DMS 273 treated with DMSO at 0.1 percent for 48 hours (cell line): Measurements from ENCODE around the gene ABCA1.
"Not testable (repeated sequence)": the region's sequence is repeated elsewhere in the genome, so short reads cannot be mapped to it uniquely, and the experiment has no call there.

Source experiments
- DNase-seq: peaks from one replicate; lab custom pipeline; 2025; lab: John Stamatoyannopoulos, UW

Gene ABCA1

GRCh38 chr9:104927912-104928740, at the start of gene ABCA1:
TSS of gene ABCA1 (minus strand) at chr9:104928155. CDS start at chr9:104903679, 24,476 bp downstream.
- DNase-seq: peak; percentile 23

DNA sequence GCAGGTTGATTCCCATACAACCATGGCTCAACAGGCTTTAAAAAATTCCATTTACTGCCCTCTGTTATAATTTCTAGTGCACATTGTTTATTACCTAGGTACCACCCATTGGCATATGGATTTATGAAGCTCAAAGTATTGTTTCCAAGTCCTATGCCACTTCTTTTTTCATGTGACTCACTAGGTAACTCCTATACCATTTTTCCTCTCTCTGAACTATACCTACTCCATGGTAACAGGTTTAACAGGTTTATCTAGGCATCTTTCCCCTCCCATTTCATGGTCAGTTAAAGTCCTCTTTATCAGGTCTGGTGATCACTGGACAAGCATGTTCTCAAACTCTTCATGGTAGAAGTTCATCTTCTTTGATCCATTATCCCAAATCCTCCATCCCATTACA, 49.6 kb upstream of the ABCA1 start:
- DNase-seq: no peak

DNA sequence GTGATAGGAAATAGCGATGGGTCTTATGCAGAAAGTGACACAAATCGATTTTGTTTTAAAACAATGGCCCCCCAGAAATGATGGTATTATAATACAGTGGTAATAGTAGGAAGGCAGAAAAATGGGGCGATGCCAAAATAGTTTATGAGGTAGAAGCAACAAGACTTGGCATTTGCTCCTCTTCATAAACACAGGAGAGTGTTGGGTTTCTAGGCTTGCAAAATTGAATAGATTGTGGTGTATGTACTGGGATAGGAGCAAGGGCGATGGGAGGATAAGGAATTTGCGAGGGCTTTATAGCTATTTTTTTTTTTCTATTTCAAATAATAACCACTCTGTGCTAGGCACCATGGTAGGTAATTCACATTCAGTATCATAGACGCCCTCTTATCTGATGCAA, 49.2 kb upstream of the ABCA1 start:
- no peak for DNase-seq

DNA sequence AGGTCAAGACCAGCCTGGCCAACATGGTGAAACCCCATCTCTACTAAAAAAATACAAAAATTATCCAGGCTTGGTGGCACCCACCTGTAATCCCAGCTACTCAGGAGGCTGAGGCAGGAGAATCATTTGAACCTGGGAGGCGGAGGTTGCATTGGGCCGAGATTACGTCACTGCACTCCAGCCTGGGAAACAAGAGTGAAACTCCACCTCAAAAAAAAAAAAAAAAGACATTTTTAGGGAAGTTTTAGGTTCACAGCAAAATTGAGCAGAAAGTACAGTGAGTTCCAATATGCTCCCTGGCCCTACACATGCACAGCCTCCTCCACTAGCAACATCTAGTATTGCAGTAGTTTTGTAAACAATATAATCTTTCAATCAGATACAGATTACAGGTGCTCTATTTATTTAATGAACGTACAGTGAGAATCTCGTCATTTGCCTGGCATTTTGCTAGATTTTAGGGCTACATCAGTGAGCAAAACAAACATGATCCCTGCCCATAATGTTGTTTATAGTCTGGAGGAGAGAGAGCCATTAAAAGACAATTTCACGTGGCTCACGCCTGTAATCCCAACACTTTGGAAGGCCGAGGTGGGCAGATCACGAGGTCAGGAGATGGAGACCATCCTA, 48.1 kb upstream of the ABCA1 start:
- DNase-seq: not testable (repeated sequence)

- DNase-seq: no peak
Measured at GRCh38 chr9:104974053-104974962, 46.4 kb upstream of the ABCA1 start.

DNA sequence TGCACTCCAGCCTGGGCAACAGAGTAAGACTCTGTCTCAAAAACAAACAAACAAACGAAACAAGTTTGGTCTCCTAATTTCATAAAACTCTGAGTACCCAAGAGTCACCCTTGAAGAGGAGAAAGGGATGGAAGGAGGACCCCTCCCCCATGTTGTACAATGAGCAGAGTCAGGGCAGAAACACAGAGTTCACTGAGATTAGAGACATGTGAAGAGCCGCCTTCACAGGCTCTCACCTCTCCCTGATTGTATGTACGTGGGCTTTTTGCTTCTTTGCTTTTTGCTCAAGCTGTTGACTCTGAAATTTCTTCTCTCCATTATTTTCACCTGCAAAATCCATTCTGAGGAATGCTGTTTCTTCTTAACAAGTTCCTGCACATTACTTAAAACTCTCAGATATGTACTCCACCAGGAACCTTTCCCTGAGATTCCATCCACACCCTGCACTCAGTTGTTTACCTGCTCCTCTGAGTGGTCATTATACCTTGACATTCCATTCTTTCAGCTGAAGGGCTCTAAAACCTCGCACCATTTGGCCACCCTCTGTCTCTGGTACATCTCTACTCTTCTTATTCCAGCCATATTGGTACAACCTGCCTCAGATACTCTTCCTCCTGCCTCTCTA, 44.4 kb upstream of the ABCA1 start:
- no peak for DNase-seq

GRCh38 chr9:104971511-104971910, 43.6 kb upstream of the ABCA1 start:
- no peak for DNase-seq

DNA sequence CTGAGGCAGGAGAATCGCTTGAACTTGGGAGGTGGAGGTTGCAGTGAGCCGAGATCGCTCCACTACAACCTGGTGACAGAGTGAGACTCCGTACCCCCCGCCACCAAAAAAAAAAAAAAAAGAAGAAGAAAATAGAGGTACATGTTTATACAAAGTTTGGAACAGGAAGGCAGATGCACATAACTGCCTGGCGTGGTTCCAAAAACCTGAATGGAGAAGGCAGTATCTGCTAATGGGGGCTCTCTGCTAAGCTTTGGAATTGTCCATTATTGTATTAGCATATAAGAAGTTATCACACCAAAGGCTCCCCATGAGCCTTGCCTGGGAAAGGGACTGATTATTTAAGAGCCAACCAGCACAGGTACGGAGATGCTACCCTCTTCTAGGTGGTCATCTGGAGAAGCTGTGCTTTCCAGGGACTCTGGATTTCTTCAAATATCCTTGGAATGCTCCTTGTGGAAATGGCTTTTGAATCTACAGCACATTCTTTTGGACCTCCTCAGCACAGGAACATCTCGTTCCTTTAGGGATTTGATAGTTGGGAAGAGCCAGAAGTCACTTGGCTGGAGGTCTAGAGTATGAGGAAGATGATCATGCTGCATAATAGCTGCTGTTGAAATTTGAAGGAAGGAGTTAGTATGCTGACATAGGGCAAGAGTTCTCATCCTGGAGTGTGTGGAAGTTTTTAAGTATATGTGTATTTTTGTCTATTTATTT, 42.5 kb upstream of the ABCA1 start:
- no peak for DNase-seq

GRCh38 chr9:104969116-104969515, 41.2 kb upstream of the ABCA1 start:
- no peak for DNase-seq

DNA sequence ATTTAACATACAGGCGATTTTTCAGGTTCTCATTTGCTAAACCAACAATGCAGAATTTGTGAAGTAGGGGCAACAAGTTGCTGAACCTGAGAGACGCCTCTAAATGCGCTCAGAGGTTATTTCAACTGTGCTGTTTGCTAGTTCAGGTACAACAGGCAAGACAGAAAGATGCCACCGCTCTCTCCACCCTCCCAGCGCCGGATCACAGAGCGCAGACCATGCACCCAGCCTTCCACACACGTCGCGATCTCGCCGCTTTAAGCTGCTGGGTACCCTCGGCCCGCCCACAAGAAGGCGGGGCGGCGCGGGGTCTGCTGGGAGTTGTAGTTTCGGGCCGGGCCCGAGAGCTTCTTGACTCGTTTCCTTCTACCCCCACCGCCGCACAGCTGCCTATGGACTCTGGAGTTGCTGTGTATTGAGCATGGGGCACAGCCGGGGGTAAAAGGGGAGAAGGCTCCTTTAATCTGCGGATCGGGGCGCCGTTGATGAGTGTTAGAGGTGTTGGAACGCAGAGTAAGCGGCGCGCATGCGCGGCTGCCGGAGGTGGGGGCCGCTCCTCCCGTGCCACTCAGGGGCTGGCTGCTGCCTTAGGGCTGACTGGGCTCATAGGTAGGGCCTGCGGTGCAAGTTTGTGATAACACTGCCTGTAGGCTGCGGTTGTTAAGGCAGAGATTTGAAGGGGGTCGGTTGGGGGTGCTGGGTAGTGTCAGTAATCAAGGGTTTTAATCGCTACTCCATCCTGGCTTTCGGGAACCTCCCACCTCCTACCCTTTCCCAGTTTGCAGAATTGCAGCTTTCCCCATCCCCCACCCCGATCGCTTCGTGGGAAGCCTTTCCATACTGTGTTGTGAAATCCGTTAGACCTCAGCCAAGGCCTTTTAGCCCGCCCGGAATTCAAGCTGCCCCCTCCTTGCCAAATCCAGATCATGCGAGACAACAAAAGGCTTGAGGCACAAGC, 40.3 kb upstream of the ABCA1 start:
- peak; percentile 59 for DNase-seq

- DNase-seq: no peak
Measured at GRCh38 chr9:104963076-104963475, 35.1 kb upstream of the ABCA1 start.

DNA sequence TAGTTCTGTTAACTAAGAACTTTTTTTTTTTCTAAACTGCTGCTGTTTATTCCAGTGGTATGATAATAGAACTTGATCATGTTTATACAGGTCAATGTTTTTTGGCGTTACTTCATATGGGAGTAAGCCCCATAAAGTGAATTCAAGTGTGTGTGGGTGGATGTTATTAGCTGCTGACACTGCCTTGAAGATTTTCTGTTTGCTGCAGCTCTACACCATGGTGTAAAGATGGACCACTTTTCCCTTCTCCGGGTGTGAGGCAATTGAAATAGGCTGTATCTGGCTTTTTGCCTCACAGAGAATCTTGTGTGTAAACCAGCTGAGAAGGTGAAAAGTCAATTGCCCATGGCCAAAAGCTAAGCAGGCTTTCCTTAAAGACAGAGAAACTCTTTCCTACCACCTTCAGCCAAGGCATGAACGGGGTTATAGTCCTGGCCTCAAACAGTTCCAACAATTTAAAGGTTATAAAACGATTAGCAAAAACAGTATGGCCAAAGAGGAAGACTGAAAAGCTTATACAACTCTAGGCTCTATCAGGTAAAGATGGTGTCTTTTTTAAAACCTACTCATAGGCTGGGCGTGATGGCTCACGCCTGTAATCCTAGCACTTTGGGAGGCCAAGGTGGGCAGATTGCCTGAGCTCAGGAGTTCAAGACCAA, 33.9 kb upstream of the ABCA1 start:
- no peak for DNase-seq

GRCh38 chr9:104961238-104961637, 33.3 kb upstream of the ABCA1 start:
- peak; percentile 72 for DNase-seq

DNA sequence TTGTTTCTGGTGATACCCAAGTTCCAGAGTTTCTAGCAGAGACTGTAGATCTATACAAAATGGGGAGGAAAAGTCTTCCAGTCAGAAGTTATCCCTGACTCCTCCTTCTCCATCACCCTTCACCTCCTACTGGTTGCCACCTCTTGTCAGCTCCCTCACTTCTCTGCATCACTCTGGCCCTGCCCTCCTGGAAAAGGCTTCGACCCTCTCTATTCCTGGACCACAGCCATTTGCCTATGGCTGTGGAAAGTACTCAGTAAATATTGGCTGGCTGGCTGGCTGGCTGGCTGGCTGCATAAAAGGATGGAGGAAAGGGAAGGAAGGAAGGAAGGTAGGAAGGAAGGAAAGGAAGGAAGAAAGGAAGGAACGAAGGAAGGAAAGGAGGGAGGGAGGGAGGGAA, 32.7 kb upstream of the ABCA1 start:
- DNase-seq: no peak

GRCh38 chr9:104958751-104959150, 30.8 kb upstream of the ABCA1 start:
- DNase-seq: no peak

- DNase-seq: not testable (repeated sequence)
Measured at GRCh38 chr9:104958006-104958405, 30.1 kb upstream of the ABCA1 start.

DNA sequence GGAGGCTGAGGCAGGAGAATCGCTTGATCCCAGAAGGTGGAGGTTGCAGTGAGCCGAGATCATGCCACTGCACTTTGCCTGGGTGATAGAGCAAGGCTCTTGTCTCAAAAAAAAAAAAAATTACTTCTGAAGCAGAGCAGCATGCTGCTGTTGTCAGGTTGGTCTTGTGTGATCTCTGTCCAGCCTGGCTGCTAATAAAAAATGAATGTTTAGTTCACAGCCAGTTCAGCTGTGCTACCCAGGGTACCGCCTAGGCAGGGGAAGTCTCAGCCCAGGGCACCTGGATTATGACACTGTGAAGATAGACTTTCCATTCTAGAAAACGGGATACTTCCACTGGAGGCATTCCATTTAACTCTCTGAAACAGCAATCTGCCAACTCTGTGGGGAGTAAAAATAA, 23.5 kb upstream of the ABCA1 start:
- DNase-seq: no peak

- DNase-seq: no peak
Measured at GRCh38 chr9:104950838-104951237, 22.9 kb upstream of the ABCA1 start.

GRCh38 chr9:104948277-104948676, 20.3 kb upstream of the ABCA1 start:
- DNase-seq: no peak

DNA sequence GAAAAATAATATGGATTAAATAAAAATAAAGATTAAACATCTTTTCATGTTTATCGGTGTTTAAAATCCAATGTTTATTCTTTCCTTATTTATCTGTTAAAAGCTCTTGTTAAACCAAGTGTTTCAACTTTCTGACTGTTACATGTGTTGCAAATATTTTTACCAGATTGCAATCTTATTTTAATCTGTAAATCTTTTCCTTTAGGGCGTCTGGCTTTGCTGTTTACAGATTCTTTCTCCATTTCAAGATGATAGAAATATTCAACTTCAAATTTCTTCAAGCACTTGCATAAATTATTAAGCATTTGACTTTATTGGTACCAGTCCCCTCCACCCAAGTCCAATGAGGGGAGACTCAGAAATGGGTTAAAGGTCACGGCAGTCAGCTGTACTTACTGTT, 16.9 kb upstream of the ABCA1 start:
- no peak for DNase-seq
